ENCODE measurements around the gene RHOT2.

Gene RHOT2

DNA sequence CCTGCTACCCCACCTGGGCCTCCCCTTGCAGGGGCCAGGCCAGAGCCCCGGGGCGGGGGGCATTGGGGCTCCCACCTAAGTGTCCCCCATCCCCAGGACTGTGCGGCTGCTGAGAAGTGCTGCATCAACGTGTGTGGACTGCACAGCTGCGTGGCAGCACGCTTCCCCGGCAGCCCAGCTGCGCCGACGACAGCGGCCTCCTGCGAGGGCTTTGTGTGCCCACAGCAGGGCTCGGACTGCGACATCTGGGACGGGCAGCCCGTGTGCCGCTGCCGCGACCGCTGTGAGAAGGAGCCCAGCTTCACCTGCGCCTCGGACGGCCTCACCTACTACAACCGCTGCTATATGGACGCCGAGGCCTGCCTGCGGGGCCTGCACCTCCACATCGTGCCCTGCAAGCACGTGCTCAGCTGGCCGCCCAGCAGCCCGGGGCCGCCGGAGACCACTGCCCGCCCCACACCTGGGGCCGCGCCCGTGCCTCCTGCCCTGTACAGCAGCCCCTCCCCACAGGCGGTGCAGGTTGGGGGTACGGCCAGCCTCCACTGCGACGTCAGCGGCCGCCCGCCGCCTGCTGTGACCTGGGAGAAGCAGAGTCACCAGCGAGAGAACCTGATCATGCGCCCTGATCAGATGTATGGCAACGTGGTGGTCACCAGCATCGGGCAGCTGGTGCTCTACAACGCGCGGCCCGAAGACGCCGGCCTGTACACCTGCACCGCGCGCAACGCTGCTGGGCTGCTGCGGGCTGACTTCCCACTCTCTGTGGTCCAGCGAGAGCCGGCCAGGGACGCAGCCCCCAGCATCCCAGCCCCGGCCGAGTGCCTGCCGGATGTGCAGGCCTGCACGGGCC, 35.2 kb upstream of the RHOT2 start:
- no peak for DNase-seq

DNA sequence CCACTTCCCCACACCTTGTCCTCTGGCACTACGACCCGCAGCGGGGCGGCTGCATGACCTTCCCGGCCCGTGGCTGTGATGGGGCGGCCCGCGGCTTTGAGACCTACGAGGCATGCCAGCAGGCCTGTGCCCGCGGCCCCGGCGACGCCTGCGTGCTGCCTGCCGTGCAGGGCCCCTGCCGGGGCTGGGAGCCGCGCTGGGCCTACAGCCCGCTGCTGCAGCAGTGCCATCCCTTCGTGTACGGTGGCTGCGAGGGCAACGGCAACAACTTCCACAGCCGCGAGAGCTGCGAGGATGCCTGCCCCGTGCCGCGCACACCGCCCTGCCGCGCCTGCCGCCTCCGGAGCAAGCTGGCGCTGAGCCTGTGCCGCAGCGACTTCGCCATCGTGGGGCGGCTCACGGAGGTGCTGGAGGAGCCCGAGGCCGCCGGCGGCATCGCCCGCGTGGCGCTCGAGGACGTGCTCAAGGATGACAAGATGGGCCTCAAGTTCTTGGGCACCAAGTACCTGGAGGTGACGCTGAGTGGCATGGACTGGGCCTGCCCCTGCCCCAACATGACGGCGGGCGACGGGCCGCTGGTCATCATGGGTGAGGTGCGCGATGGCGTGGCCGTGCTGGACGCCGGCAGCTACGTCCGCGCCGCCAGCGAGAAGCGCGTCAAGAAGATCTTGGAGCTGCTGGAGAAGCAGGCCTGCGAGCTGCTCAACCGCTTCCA, 34.4 kb upstream of the RHOT2 start:
- DNase-seq = no peak

DNA sequence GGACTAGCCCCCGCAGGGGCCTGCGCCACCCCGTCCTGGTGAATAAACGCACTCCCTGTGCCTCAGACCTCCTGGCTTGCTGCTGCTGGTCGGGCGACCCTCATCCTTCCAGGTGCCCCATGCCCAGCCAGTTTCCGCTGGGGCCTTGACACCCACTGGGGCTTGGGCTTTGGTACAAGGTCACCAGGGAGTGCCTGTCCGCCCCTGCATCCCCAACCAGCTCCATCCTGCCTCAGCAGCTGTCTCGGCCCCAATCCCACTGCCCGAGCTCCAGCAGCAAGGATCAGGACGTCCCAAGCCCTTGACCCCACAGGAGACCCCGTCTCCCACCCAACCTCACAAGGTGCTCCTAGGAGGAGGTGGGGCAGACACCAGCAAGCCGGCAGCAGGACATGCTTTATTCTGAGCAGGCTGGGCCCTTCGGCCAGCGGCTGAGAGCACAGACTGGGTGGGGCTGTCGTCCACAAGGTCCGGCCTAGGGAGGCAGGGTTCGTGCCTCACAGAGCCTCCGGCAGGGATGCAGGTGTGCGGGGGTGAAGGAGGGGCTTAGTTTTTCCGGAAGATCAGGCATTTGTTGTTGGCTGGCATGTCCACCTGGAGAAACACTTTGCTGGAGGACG, 33.8 kb upstream of the RHOT2 start:
- DNase-seq = no peak

DNA sequence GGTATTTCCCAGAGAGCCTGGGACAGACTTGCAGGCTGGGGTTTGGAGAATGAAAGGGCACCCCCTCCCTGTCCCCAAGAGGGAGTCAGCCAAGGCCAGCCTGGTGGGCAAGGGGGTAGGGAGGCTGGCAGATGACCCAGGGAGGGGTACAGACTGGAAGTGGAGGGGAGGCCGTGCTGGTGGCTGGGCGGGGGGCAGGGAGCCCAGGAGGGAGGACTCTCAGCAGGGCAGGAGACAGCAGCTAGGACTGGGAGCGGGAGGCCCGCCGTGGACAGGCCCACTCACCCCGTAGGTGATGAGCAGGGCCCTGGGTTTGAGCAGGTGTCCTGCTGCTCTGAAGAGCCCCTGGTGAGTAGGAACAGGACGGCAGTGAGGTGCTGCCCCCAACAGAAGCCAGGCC, 32.9 kb upstream of the RHOT2 start:
- no peak for DNase-seq

DNA sequence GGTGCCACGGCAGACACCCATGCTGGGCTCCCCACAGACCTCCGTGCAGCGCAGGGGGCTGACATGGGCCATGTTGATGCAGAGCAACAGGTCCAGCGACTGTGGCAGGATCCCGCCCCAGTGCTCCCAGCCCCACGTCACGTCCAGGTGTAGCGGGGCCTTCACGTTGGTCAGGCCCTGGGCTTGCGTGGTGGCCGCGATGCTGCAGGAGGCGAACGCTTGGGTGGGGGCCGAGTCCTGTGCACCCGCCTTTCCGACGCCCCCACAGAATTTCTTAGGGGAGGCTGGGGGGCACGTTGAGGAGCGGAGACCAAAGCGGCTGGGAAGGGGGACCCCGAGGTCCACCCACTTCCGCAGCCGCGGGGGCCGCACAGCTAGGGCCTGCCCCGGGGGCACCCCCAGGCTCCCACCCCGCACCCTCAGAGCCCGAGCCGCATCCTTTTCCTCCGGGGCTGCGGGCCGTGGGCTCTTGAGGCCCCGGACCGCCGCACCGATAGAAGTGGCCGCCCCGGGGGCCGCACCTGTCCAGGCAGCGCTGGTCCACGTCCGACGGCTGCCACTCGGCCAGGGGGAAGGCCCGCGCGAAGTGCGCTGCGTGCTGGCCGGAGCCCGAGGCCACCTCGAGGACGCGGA, 32.2 kb upstream of the RHOT2 start:
- DNase-seq = no peak

DNA sequence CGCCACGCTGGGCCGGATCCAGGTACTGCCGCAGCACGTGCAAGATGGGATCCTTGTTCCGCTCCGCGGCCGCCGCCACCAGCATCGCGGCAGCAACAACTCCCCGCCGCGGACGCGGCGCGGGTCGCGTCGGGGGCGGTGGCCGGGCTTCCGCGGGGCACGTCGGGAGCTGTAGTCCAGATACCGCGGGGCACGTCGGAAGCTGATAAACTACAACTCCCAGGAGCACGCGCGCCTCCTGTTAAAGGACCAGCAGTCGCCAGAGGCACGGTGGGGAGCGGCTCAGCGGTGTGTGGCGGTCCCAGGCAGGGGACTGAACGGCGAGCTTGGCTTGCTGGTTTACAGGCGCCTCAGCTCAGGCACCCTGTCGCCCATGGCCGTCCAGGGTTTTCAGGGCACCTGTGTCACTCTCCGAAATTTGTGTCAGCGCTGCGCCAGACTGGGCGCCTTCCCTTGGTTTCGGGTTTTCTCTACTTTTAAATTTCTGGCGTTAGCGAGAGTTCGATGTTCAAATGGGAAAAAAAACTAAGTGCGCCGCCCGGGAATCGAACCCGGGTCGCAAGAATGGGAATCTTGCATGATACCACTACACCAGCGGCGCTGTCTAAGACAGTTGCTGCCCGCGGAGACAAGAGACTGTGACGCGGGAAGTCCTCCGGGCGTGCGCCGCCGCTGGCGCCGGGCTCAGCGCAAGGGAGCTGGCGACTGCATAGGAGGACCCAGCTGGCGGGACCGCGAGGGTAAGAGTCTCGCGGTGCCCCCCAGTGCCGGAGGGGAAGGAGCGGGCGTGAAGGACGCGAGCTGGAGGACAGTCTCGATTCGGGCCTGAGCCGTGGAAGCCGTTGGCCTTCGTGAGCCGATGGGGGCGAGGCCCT, 31.5 kb upstream of the RHOT2 start, which contains the start of gene METTL26:
Gene METTL26, minus strand, starts transcription at position 100 of the 875 bp plus-strand sequence. Its CDS starts 15 bp downstream, at position 85.
- peak; percentile 88 for DNase-seq

DNA sequence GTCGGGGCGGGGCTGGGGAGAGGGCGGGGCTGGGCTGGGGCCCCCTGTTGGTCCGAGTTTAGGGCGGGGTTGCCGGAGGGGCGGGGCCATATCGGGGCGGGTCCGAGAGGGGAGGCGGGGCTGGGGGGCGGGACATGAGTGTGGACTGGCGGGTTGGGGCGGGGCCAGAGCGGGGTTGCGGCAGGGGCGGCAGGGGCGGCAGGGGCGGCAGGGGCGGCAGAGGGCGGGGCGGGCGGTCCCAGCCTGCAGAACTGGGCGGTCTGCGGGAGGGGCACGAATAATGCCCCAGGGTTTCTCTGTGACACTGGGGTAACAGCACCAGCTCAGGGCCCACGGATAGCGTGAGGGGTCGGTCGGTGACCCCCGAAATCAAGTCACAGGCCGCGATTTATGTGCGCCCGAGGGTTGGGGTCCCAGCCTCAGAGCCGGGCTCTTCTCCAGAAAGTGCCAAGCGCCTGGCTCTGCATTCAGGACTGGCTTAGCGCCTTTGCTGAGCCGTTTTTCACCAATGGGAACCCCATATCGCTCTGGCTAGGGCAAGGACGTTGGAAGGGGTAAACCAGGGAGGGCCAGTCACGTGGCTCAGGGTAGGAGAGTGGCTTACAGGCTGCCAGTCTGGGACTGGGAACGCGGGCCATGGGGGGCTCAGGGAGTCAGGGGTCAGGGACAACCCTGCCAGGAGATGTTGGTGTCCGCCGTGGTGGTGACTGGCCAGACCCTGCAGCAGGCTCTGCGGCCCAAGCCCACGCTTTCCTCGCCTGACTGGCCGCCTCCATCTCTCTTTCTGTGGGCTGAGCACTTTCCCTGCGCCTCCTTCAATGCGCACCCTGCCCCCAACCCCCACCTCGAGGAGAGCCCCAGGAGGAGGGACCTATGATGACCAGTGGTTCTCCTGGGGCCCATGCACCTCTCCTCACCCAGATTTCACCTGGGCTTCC, 30.6 kb upstream of the RHOT2 start:
- no peak for DNase-seq

DNA sequence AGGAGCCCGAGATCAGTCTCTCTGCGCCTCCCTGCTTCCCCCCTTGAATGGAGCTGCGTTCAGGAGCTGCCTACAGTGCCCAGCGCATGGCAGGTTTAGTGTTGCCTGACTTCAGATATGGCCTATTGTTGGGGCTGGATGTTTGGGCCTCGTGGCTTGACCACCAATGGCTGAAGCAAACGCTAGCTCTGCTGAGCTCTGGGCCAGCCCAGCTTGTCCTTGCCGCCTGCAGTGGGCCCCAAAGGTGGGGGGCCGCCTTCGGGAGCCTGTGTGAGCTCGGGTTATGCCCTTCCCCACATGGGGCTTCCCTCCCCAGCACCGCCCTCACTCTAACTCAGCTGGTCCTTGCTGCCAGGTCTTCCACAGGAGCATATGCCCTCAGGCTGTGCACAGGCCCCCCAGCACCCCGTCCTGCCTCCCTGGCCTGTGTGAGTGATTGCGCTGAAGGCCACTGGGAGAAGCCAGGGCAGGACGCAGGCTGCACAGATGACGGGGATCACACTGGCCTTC, 29.8 kb upstream of the RHOT2 start:
- no peak for DNase-seq

DNA sequence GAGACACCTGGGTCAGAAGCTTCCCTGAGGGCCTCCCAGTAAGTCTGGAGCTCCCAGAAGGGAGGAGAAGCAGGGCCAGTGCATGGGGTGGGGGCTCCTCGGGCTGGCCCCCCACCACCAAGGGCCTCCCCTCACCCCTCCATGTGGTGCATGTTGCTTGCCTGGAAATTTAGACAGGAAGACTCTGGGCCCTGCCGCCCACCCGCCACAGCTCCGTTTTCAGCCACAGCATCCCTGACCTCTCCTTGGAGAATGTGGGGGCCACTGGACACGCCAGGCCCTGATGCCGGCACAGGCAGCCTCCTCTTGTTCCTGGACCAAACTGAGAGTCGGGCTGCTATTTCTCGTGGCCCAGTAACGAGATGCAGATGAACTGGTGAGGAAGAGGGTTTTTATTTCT, 29.1 kb upstream of the RHOT2 start:
- no peak for DNase-seq

DNA sequence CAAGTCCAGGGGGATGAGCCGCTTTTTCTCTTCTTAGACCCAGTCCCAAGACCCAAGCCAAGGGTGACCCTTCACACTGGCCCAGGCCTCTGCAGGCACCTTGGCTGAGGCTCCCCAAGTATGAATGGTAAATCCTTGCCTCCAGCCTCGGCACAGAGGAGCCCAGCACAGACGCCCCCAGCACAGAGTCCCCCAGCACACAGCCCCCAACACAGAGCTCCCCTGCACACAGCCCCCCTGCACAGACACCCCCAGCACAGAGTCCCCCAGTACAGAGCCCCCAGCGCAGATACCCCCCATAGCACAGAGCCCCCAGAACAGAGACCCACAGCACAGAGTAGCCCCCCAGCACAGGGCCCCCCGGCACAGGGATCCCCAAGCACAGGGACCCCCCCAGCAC, 27.3 kb upstream of the RHOT2 start:
- no peak for DNase-seq

DNA sequence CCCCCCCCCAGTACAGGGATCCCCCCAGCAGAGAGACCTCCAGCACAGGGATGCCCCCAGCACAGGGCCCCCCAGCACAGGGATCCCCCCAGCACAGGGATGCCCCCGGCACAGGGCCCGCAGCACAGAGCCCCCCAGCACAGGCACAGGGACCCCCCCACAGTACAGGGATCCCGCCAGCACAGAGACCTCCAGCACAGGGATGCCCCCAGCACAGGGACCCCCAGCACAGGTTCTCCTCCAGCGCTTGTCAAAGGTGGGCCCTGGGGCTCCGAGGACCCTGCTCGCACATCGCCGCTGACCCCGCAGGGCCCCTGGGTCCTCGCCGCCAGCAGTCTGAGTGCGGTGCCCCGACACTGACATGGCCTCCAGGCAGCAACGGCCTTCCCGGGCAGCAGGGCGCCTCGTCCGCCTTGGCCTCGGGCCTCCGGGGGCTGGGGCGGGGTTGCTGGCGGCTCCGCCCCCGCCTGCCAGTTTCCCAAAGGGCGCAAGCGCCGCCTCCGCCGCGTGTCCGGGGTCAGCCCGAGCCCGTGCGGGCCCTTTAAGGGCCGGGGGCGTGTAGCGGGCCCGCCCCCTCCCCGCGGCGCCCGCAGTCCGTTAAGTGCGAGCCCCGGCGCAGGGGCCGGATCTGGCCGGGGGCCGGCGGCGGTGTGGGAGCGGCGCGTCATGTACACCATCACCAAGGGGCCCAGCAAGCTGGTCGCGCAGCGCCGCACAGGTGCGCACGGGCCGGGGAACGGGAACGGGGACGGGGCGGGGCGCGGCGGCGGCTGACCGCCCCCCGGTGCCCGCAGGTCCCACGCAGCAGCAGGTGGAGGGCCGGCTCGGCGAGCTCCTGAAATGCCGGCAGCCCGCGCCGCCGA, 26.4 kb upstream of the RHOT2 start, which contains the start of gene MCRIP2:
Gene MCRIP2, plus strand, starts transcription at position 503 of the 863 bp plus-strand sequence. Its CDS starts 164 bp downstream, at position 667.
- DNase-seq = peak; percentile 70

DNA sequence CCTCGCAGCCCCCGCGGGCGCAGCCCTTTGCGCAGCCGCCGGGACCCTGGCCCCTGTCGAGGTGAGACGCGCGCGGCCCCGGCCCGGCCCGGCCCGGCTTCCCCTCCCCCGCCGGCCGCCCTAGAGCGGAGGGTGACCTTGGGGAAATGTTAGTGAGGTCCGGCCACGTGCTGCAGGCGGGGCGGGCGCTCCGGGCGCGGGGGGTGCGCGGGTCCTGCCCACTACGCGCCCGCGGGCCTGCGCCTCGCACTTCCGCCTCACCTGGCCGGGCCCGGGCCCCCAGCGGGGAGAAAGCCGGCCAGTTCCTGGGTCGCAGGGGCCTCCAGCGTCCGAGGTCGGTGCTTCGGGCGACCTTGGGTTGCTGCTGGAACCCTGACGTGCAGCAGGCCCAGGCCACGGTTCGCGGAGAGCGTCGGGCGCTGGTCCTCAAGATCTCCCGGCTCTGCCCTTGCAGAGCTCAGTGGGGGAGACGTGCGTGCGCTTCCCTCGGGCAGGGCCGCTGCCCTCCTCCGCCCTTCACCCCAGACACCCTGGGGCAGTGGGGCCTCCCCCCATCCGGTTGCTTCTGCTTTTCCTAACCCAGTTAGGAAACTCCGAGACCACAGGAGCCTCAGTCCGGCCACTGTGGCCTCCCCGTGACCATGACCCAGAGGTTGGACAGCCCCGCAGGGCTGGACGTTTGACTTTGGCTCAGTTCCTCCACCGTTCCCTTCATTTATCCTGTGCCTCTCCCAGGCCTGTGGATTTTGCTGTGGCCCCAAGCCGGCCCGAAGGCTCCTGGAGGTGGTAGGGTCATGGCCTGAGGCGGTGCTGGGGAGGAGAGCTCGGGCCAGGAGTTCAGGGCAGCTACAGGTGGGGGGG, 25.5 kb upstream of the RHOT2 start:
- peak; percentile 15 for DNase-seq

DNA sequence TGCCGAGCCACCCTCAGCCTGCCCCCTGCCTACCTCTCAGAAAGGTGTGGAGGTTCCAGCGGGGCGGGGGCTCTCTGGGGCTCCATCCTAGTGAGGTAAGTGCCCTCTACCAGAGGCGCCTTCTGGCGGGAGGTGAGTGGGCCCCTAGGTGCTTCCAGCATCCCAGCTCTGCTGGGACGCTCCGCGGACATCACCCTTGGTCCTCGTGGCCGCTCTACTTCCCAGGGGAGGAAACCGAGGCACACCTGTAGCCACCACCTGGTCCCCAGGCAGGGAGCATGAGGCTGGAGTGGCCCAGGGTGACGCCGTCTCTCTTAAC, 24.9 kb upstream of the RHOT2 start:
- no peak for DNase-seq

DNA sequence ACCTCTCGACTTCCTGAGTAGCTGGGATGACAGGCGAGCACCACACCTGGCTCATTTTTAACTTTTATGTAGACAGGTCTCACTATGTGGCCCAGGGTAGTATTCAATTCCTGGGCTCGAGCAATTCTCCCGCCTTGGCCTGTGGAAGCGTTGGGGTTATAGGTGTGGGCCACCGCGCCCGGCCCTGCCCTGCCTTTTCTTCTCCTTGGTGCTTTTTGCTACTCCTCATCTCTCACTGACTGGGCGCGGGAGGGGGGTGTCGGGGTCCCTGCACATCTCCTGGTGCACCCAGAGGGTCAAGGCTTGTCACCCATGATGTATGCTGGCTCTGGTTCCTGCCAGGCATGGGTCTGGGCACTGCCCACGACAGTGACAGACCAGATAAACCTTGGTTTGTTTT, 23.4 kb upstream of the RHOT2 start:
- no peak for DNase-seq

DNA sequence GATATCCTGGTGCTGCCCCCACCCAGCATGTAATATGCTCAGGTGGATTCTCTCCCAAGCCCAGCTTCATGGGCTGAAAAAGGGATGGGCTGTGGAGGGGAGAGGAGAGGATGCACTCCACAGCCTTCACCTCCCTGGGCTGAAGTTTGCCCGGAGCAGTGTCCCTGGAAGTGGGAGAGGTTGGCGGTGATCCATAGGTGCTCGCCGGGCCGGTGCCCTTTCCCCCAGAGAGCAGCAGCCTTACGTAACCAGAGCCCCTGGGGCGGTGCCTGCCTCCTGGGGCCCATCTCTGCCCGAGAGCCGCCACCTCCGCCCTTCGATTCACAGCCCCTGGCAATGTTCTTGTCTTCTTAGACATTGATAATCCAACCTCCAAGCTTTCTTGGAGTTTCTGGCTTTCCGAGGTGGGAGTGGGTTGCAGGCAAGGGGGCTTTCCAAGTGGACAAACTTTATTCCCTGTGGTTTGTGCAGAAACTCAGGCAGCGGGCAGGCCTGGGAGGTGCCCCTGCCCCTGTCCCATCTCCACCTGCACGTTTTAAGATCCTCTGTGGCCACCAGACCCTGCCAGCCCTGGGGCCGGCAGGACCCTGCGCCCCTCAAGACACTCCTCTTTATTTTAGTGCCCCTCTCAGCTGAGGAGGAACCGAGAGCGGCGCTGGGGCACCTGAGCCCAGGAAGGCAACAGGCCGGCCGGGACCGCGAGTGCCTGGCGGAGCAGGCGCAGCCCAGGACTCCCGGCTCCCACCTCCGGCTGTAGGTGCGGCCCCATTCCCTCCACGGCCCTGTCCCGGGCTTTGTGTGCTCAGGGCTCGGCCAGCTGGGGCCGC, 21.9 kb upstream of the RHOT2 start:
- no peak for DNase-seq

DNA sequence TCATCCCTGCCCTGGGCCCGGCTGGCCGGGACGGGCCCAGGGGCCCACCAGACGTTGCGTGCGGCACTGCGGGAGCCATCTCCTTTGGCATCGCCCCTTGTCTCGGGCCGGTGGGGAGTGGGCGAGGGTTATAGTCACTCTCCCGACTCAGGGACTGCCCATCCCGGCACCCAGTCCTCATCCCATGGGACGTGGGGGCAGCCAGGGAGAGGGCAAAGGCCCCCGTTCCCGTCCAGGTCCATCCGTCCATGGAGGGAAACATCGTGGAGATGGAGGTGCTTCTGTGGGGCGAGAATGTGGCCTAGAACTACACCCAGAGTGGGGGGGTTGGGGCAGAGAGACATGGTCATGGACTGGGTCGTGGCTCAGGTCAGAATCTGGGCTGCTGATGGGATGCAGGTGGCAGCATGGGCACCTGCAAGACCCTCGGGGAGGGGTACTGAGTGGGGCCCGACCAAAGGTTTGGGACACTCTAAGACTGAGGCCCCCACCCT, 21.2 kb upstream of the RHOT2 start:
- no peak for DNase-seq

DNA sequence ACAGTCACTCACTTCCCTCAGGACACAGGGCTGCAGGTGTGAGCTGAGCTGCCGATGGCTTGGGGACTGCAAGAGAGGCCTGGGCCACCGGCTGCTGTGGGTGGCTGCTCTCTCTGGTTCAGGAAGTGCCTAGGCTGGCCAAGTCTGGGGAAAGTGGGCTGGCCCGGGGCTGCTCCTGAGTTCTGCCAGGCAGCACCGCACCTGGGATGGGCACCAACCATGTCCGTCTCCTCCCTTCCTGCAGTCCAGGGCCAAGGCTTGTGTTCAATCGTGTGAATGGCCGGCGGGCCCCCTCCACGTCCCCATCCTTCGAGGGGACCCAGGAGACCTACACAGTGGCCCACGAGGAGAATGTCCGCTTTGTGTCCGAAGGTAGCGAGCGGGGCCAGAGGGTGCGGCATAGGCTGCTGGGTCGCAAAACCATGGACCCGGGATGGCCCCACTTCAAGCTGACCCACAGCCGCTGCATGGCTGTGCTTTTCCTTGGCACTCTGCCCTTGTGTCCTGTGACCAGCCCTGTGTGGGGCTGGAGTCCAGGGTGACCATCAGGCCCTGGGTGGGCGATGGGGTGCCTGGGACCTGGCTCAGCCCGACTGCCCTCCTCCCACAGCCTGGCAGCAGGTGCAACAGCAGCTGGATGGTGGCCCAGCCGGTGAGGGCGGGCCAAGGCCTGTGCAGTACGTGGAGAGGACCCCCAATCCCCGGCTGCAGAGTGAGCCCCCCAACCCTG, 20.6 kb upstream of the RHOT2 start:
- DNase-seq = no peak

Data from GF-D8 (cell line).